ENCODE data around the gene TMEM247. TPM values are rescaled to one million over a fixed set of nuclear protein-coding genes. Genes with fewer than 3 reads are reported as not detected.

TMEM247 gene
- total RNA-seq, 1 donor from 2014 or later, result not detected

DNA sequence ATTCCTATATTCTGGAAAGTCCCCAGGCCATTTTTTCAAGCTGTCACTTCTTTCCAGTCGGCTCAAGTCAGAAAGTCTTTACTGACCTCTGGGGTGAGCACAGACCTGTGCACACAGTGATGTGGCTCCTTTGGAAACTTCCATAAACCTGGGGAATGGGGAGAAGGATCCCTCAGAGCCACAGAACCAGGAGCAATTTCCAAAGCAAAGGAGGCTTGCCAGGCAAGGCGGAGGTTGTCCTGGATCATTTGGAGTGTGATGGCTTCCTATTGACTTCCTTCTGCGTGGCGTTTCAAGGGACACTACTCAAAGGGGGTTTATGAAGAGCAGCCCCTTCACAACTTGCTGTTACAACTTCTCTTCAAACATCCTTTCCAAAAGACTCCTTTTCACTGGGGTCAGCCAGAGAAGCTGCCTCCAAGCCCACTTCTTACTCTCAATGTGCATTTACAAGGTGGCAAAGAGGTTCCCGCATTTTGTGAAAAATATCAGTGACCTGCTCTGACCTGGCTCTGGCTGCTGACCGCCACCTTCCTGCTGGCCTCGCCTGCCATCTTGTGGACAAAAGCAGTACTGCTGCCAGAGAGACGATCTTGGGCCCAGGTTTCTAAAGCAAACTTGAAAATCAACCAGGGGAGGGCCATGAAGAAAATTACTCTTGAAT, 18.2 kb upstream of the TMEM247 start:
- H3K36me3 ChIP-seq, result no peaks in the 10 kb centered on the region
- peaks cover 35% of the 10 kb centered on the region for H3K4me1 ChIP-seq
- no peaks in the 10 kb centered on the region for H3K9me3 ChIP-seq (replicated peaks)
- TF ChIP-seq, protein P1, sequence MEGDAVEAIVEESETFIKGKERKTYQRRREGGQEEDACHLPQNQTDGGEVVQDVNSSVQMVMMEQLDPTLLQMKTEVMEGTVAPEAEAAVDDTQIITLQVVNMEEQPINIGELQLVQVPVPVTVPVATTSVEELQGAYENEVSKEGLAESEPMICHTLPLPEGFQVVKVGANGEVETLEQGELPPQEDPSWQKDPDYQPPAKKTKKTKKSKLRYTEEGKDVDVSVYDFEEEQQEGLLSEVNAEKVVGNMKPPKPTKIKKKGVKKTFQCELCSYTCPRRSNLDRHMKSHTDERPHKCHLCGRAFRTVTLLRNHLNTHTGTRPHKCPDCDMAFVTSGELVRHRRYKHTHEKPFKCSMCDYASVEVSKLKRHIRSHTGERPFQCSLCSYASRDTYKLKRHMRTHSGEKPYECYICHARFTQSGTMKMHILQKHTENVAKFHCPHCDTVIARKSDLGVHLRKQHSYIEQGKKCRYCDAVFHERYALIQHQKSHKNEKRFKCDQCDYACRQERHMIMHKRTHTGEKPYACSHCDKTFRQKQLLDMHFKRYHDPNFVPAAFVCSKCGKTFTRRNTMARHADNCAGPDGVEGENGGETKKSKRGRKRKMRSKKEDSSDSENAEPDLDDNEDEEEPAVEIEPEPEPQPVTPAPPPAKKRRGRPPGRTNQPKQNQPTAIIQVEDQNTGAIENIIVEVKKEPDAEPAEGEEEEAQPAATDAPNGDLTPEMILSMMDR (IDR thresholded peaks at IDR 0.05; ENCODE audit: borderline replicate concordance), result peak; percentile 100
- DNase-seq, result peak; percentile 75
- intact Hi-C loops (cut with micrococcal nuclease), result no loop called here
- peak overlapping the region; percentile 68 for H3K27ac ChIP-seq (replicated peaks)
- H3K27me3 ChIP-seq (ENCODE audit: low read depth), result no peaks in the 10 kb centered on the region
- no peak overlapping the region for H3K4me3 ChIP-seq

DNA sequence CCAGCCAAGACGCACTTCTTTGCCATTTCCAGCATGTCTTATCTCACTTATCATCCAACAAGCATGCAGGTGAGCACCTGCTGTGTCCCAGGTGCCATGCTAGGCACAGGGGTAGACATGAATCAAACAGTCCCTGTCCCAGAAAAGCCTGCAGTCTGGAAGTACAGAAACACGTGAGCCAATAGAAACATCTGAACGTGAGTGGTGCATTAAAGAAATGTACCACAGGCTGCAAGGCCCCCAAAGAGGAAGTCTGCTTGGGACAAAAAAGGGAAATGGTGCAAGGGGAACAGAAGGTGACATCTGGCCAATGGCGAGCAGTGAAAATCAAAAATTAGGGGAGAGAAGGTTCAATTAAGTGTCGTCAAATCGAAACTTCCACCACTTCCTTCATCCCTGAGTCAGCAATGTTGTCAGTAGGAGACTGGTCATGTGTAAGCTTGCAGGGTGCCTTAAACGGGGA, 17.6 kb upstream of the TMEM247 start:
- intact Hi-C loops (cut with micrococcal nuclease), result no loop called here
- Histone ChIP-seq H3K27ac (replicated peaks) (peak overlapping the region; percentile 68), H3K27me3 (ENCODE audit: low read depth) (no peaks in the 10 kb centered on the region), H3K36me3 (no peaks in the 10 kb centered on the region), H3K9me3 (replicated peaks) (no peaks in the 10 kb centered on the region), H3K4me1 (peaks cover 35% of the 10 kb centered on the region), H3K4me3 (no peak overlapping the region)
- TF ChIP-seq, protein P1 (IDR thresholded peaks at IDR 0.05; ENCODE audit: borderline replicate concordance), result peak; percentile 43
- no peak for DNase-seq

DNA sequence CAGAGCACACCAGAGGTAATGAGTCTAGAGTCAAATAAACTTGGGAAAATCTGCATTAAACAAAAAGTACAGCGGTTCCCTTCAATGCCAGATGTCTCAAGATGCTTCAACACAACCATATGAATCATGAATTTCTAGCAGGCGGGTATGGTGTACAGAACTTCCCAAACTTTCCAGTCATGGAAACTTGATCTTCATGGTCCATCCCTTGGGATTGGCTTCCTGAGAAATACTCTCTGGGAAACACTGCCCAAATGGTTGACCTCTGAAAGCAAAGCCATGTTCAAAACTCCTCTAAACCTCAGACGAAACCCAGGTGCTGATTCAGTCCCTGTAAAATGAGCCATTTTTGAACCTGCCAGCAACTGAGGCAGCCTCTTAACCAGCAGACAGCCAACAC, 16.4 kb upstream of the TMEM247 start:
- H3K4me3 ChIP-seq, result no peak overlapping the region
- H3K27ac ChIP-seq (replicated peaks), result no peak overlapping the region
- no peaks in the 10 kb centered on the region for H3K36me3 ChIP-seq
- H3K27me3 ChIP-seq (ENCODE audit: low read depth), result no peaks in the 10 kb centered on the region
- intact Hi-C loops (cut with micrococcal nuclease), result no loop called here
- H3K4me1 ChIP-seq, result peaks cover 35% of the 10 kb centered on the region
- TF ChIP-seq, protein P1 (IDR thresholded peaks at IDR 0.05; ENCODE audit: borderline replicate concordance), result no peak
- H3K9me3 ChIP-seq (replicated peaks), result no peaks in the 10 kb centered on the region
- no peak for DNase-seq

DNA sequence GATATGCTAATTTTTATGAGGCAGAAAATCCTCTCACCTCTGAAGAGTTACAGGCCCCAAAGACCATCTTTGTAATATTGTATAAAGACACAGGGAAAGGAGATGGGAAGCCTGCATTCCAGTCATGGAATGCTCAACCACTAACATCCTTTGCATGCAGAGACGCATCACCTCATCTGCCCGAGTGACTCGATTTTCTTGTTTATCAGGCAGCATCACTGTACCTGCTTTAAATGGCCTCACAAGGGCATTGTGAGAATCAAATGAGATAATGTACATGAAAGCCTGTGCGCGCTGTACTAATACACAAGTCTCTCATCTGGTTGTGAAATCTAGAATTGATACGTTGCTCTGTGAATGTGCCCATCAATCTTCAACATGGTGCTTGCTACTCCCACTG, 10.2 kb upstream of the TMEM247 start:
- H3K4me1 ChIP-seq, result peaks cover 9% of the 10 kb centered on the region
- intact Hi-C loops (cut with micrococcal nuclease), result loop anchor here (5.0 kb wide), 1 partner anchor 133 kb away; no protein-coding TSS in a partner anchor

DNA sequence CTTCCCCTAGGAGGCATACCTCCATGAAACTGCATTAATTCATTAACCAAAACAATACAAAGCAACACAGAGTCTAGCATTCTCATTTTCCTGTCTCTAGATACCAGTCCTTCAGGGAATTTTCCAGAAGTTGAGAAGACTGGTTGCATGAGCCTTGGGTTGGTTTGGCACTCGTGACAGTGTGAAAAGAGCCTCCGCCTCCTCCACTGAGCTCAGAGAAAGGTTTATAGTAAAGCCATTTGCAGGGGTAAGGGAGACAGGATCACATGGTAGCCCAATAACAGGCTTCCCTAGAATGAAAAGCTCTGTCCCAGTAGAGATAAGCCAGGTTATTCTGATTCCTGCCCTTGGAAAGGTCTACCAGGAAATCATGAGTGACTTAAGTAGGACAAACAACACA, 9.7 kb upstream of the TMEM247 start:
- Histone ChIP-seq H3K27ac (replicated peaks) (no peak overlapping the region), H3K4me3 (no peak overlapping the region), H3K27me3 (ENCODE audit: low read depth) (no peaks in the 10 kb centered on the region), H3K9me3 (replicated peaks) (no peaks in the 10 kb centered on the region), H3K4me1 (peaks cover 4% of the 10 kb centered on the region), H3K36me3 (no peaks in the 10 kb centered on the region)
- intact Hi-C loops (cut with micrococcal nuclease), result loop anchor here (5.0 kb wide), 1 partner anchor 133 kb away; no protein-coding TSS in a partner anchor
- no peak for DNase-seq
- TF ChIP-seq, protein P1 (IDR thresholded peaks at IDR 0.05; ENCODE audit: borderline replicate concordance), result no peak

More for the DNA sequence above, 10.2 kb upstream of the TMEM247 start:
- Histone ChIP-seq H3K36me3 (no peaks in the 10 kb centered on the region), H3K27ac (replicated peaks) (no peak overlapping the region), H3K27me3 (ENCODE audit: low read depth) (no peaks in the 10 kb centered on the region), H3K4me3 (no peak overlapping the region), H3K9me3 (replicated peaks) (no peaks in the 10 kb centered on the region)
- TF ChIP-seq, protein P1 (IDR thresholded peaks at IDR 0.05; ENCODE audit: borderline replicate concordance), result no peak
- DNase-seq, result no peak
